ENCODE results near the gene C19orf47. TPM values are rescaled to one million over a fixed set of nuclear protein-coding genes. Genes with fewer than 3 reads are reported as not detected.
A peak's percentile ranks its signal among the peaks of the same experiment; 100 is the strongest.

Gene C19orf47
- total RNA-seq, 1 experiment from 2014 or later = 14.9 TPM

- Mint-ChIP-seq H3K9me3 (ENCODE audit: unreplicated experiment) (no peaks in the 10 kb centered on the region), H3K27ac (ENCODE audit: low read depth, unreplicated experiment) (no peak overlapping the region), H3K27me3 (ENCODE audit: insufficient read depth, unreplicated experiment) (no peaks in the 10 kb centered on the region), H3K4me1 (ENCODE audit: insufficient read depth, unreplicated experiment) (no peaks in the 10 kb centered on the region), H3K4me3 (ENCODE audit: unreplicated experiment) (no peak overlapping the region), H3K36me3 (ENCODE audit: insufficient read depth, unreplicated experiment) (peaks cover 14% of the 10 kb centered on the region)
- intact Hi-C loops (cut with micrococcal nuclease) = no loop called here
- no peak for TF ChIP-seq CTCF (IDR thresholded peaks at IDR 0.05; ENCODE audit: unreplicated experiment)
- no TSS peak for BruUV-seq (replicated peaks)
- ChIA-PET CTCF (interaction anchor here (0.6 kb wide), 1 partner anchor 66 kb away, joined by 3 read pairs; no protein-coding TSS in a partner anchor), POLR2A (no interaction called here)
- DNase-seq (ENCODE audit: unreplicated experiment) = no peak
Observed at GRCh38 chr19:40312533-40312932, 35.7 kb downstream of the C19orf47 start.

GRCh38 chr19:40309666-40310065 lies 38.5 kb downstream of the C19orf47 start:
- TF ChIP-seq CTCF (IDR thresholded peaks at IDR 0.05; ENCODE audit: unreplicated experiment) = no peak
- BruUV-seq (replicated peaks) = no TSS peak
- ChIA-PET CTCF (interaction anchor here (2.3 kb wide), 1 partner anchor 324 kb away, joined by 10 read pairs; no protein-coding TSS in a partner anchor), POLR2A (interaction anchor here (0.6 to 1.4 kb wide), 2 partner anchors 12 to 258 kb away, joined by 4 to 6 read pairs; no protein-coding TSS in a partner anchor)
- H3K4me3 Mint-ChIP-seq (ENCODE audit: unreplicated experiment) = no peak overlapping the region
- DNase-seq (ENCODE audit: unreplicated experiment) = no peak
- H3K27me3 Mint-ChIP-seq (ENCODE audit: insufficient read depth, unreplicated experiment) = no peaks in the 10 kb centered on the region
- H3K4me1 Mint-ChIP-seq (ENCODE audit: insufficient read depth, unreplicated experiment) = no peaks in the 10 kb centered on the region
- no peaks in the 10 kb centered on the region for H3K36me3 Mint-ChIP-seq (ENCODE audit: insufficient read depth, unreplicated experiment)
- intact Hi-C loops (cut with micrococcal nuclease) = loop anchor here (5.0 to 10.0 kb wide), 2 partner anchors 133 to 325 kb away; partner anchors contain the start of gene SERTAD3
- H3K27ac Mint-ChIP-seq (ENCODE audit: low read depth, unreplicated experiment) = no peak overlapping the region
- H3K9me3 Mint-ChIP-seq (ENCODE audit: unreplicated experiment) = no peaks in the 10 kb centered on the region

- no peak overlapping the region for H3K27ac Mint-ChIP-seq (ENCODE audit: low read depth, unreplicated experiment)
- ChIA-PET CTCF (interaction anchor here (0.5 to 2.2 kb wide), 42 partner anchors 9 to 414 kb away, joined by 3 to 17 read pairs (median 4); partner anchors contain the start of genes BLVRB, C19orf47, LTBP4 and PLD3), POLR2A (interaction anchor here (0.6 to 2.2 kb wide), 16 partner anchors 21 to 416 kb away, joined by 3 to 15 read pairs (median 5); partner anchors contain the start of genes AKT2, C19orf47, LTBP4 and PLD3)
- TF ChIP-seq CTCF (IDR thresholded peaks at IDR 0.05; ENCODE audit: unreplicated experiment) = peak; percentile 72
- BruUV-seq (replicated peaks) = no TSS peak
- H3K36me3 Mint-ChIP-seq (ENCODE audit: insufficient read depth, unreplicated experiment) = no peaks in the 10 kb centered on the region
- intact Hi-C loops (cut with micrococcal nuclease) = loop anchor here (1.0 to 10.0 kb wide), 5 partner anchors 115 to 329 kb away; partner anchors contain the start of gene SERTAD3
- DNase-seq (ENCODE audit: unreplicated experiment) = peak; percentile 92
- no peaks in the 10 kb centered on the region for H3K9me3 Mint-ChIP-seq (ENCODE audit: unreplicated experiment)
- no peak overlapping the region for H3K4me3 Mint-ChIP-seq (ENCODE audit: unreplicated experiment)
- peaks cover 8% of the 10 kb centered on the region for H3K4me1 Mint-ChIP-seq (ENCODE audit: insufficient read depth, unreplicated experiment)
- no peaks in the 10 kb centered on the region for H3K27me3 Mint-ChIP-seq (ENCODE audit: insufficient read depth, unreplicated experiment)
Observed at GRCh38 chr19:40305403-40305802, 42.8 kb downstream of the C19orf47 start.

- BruUV-seq (replicated peaks) = no TSS peak
- intact Hi-C loops (cut with micrococcal nuclease) = loop anchor here (2.0 to 10.0 kb wide), 2 partner anchors 164 to 330 kb away; no protein-coding TSS in a partner anchor
- Mint-ChIP-seq H3K36me3 (ENCODE audit: insufficient read depth, unreplicated experiment) (no peaks in the 10 kb centered on the region), H3K27ac (ENCODE audit: low read depth, unreplicated experiment) (peak overlapping the region; percentile 51), H3K4me3 (ENCODE audit: unreplicated experiment) (no peak overlapping the region), H3K9me3 (ENCODE audit: unreplicated experiment) (no peaks in the 10 kb centered on the region), H3K27me3 (ENCODE audit: insufficient read depth, unreplicated experiment) (no peaks in the 10 kb centered on the region), H3K4me1 (ENCODE audit: insufficient read depth, unreplicated experiment) (peaks cover 8% of the 10 kb centered on the region)
- POLR2A ChIA-PET = interaction anchor here (0.6 to 2.2 kb wide), 13 partner anchors 19 to 299 kb away, joined by 3 to 15 read pairs (median 5); partner anchors contain the start of genes AKT2, C19orf47, PLD3 and SERTAD3
- no peak for TF ChIP-seq CTCF (IDR thresholded peaks at IDR 0.05; ENCODE audit: unreplicated experiment)
- no peak for DNase-seq (ENCODE audit: unreplicated experiment)
- CTCF ChIA-PET = interaction anchor here (0.5 to 2.2 kb wide), 16 partner anchors 10 to 332 kb away, joined by 3 to 17 read pairs (median 5); partner anchors contain the start of genes BLVRB, C19orf47 and PLD3
Observed at GRCh38 chr19:40304306-40304705, 43.9 kb downstream of the C19orf47 start.

All from MCF 10A (cell line).